Large intestine (tissue), 1 donor: ENCODE data around the gene CTNNAL1. TPM values are rescaled to one million over a fixed set of nuclear protein-coding genes. Genes with fewer than 3 reads are reported as not detected.

Source experiments
- polyA plus RNA-seq: library from polyadenylated mRNA; unstranded; fragments of 120-200 nt; gene quantifications from one replicate; pipeline ENCODE4 v1.2.1, GENCODE V29; 2013

Gene CTNNAL1
- polyA plus RNA-seq, 1 donor = 24.0 TPM

Other genes with a start within 250 kb of the CTNNAL1 start
- not detected for gene ACTL7B, start 157.5 kb downstream of the CTNNAL1 start, polyA plus RNA-seq
- not detected for gene ACTL7A, start 151.2 kb downstream of the CTNNAL1 start, polyA plus RNA-seq
- 28.8 TPM for gene ELP1, start 79.4 kb downstream of the CTNNAL1 start, polyA plus RNA-seq
- gene ABITRAM, start 79.1 kb downstream of the CTNNAL1 start, polyA plus RNA-seq = 22.7 TPM
- gene TMEM245, start 106.4 kb upstream of the CTNNAL1 start, polyA plus RNA-seq = 62.0 TPM
- 9.1 TPM for gene FRRS1L, start 153.8 kb upstream of the CTNNAL1 start, polyA plus RNA-seq